Activated CD8-positive, alpha-beta memory T cell treated with anti-CD3 and anti-CD28 coated beads, Interleukin-2, amount 50 U/mL, for 1 hour (primary cell): ENCODE measurements around the gene PCLAF.
"Not testable (repeated sequence)": the region's sequence is repeated elsewhere in the genome, so short reads cannot be mapped to it uniquely, and the experiment has no call there.

Experiments used
- DNase-seq: peaks from one replicate; pipeline ENCODE4 v3.0.0-alpha.2; 2020; ENCODE audit errors: extremely low read depth

Gene PCLAF

DNA sequence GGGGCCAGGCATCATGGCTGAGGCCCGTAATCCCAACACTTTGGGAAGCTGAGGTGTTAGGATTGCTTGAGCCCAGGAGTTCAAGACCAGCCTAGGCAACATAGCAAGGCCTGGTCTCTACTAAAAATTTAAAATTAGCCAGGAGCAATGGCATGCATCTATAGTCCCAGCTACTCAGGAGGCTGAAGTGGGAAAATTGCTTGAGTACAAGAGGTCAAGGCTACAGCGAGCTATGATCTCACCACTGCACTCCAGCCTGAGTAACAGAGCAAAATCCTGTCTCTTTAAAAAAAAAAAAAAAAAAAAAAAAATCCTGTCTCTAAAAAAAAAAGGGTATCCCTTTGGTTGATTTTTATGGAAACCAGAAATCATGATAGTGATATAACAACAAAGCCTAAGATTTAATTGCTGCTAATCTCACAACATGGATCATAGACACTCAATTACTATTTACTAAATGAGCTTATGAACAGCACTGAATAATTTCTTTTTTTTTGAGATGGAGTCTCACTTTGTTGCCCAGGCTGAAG lies 12.1 kb downstream of the PCLAF start:
- no peak for DNase-seq

DNA sequence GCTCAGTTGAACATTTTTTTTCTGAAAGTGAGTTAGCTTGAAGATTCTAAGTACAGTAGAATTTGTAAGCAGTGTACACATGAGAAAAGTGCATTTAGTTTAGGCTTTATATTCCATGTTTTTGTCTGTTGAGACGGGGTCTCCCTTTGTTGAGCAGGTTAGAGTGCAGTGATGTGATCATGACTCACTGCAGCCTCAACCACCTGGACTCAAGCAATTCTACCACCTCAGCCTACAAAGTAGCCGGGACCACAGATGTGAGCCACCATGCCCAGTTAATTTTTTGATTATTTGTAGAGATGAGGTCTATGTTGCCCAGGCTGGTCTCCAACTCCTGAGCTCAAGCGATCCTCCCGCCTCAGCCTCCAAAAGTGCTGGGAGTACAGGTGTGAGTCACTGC lies 20.0 kb downstream of the PCLAF start:
- DNase-seq = no peak

DNA sequence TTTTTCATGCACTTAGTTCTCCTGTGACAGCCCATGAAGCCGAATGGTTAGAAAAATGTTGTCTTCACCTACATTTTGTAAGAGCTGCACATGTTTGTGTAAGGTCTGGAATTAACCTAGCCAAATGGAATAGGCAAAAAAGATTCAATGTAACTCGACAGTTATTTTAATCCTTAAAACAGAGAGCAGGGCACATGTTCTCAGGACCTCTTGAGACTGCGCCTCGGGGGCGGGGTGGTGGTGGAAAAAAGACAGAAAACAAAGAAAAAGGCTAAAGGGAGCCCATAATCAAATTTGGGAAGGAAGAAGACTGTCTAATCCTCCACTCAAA lies 24.6 kb downstream of the PCLAF start:
- DNase-seq = no peak

DNA sequence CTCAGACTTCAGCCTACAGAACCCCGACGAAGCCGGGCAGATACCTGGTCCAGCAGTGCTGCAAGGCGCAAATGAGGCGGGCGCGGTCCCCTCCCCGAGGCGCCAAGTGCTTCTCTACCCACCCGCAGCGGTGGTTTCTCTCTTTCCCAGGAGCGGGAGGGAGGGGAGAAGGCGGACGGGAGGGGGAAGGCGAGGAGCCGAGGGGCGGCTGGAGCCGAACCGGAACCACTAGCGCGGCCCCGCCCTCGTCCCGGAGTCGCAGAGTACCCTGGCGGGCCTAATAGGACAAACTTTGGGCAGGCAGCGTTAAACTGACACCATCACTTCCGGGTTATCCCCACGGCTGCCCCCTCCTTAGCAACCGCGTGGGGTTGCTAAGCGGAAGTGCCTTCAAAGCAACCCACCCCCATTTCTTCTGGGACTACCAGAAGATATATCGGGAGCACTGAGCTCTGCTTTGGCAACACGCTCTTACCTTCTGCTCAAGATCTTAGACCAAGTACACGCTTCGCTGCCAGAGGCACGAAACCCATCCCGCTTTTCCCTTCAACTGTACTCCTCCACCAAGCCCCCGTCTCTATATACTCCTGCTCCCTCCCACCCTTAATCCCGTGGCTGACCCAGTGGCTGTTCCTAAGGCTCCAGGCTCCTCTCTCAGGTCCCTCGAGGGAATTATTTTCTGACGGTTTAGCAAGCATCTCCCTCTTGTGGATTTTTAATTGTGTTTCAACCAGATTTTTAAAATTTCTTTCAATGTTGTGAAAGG lies 25.1 kb downstream of the PCLAF start, which contains the start of gene CSNK1G1:
Gene CSNK1G1 (minus strand): TSS at position 230 of the 766 bp plus-strand sequence. CDS start 55,674 bp downstream, outside the sequence.
- peak; percentile 84 for DNase-seq

DNA sequence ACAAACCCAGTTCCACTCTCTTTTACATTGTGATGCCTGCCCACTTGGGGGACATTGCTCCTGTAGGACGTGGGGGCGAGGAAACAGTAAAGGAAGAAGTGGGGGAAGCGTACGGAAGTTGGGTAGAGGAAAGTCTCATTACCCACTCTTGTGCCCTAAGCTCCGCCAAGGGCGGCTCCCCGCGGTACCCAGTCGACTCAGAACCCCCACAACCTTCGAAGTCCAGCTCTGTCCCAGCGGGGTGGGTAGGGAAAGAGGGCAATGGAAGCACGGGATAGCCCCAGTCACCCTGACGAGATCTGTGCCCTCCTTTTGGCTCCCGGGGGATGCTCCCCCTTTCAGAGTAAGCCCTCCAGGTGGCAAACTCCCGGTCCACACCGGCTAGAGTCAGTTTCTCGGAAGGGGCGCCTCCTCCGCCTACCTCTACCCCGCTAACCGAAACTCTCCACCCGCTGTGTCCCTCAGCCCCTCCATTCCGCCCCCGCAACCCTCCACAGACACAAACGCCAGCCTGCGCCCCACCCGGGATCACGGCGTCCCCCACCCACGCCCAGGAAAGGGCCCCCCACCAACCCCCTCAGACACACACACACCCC lies 25.8 kb downstream of the PCLAF start:
- no peak for DNase-seq

DNA sequence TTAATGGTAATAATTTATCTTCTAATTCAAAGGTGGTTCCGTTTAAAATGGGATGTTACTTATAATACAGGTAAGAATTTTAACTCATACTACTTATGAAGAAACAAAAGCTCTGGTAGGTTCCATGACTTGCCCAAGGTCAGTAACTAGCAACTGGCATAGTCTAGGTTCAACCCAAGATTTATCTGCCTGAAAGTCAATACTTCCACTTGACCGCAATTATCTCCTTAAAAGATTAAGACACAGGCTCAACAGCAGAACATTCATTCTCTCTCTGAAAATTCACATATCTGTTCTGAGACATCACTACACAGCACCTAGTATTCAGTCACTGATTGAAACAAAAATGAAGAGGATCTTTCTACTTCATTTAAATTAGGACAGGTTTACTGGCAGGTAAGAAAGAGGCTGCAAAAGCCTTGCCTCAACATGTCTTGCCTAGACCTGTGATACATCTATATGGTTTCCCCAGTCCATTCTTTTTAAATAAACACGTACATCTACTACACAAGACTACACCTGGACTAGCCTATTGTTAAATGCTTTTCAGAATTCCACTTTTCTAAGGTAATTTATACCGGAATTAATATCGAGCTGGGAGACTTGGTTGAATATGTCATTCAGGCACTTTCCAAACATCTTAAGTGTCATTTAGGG lies 26.4 kb downstream of the PCLAF start:
- DNase-seq = no peak

DNA sequence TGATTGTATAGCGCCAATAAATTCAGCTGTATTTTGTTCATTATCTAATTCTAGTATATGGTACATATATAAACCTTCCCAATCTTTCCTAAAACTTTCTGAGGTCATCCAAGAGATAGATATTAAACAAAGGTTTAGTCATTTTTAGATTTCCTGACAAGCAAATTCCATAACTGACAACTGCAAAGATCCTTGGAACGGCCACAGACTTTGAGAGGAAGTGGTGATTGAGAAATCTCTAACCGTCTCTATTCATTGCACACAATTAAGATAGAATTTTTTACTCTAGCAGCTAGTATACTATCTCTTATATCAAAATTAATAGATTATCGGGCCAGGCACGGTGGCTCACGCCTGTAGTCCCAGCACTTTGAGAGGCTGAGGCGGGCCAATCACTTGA lies 30.0 kb downstream of the PCLAF start:
- DNase-seq = no peak

DNA sequence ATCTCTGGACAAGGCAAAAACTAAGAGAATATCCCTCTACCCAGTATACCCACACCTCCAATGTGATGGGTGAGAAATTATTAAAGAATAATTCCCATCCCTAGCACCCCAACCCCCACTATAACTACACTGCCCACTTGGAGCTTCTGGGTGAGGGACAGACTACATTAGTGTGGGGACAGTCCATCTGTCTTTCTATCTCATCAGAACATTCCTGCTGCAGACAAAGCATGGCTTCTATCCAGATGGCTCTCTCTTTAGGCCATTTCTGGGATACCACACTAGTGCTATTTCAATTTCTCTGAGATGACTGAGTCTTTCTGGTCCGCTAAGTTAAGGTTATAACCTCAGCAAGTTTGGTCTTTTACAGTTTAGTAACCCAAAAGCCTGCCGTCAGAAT lies 31.9 kb downstream of the PCLAF start:
- no peak for DNase-seq

DNA sequence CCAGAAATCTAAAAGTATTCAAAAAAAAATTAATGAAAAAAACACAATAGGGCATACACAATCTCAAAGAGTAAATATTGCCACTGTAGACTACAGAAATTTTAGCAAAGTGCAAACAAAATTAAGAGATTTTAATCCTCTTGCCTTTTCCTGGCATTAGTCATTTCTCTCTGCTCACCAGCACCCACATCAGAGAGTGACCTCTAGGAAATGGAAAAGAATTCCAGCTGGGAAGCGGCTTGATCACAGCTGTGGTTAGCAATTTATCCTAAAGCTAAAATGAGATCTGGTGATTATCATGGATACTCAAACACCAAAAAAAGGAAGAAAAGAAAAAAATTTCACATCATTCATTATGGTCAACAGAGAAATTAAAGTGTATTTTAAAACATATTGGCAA lies 32.8 kb downstream of the PCLAF start:
- DNase-seq = no peak

DNA sequence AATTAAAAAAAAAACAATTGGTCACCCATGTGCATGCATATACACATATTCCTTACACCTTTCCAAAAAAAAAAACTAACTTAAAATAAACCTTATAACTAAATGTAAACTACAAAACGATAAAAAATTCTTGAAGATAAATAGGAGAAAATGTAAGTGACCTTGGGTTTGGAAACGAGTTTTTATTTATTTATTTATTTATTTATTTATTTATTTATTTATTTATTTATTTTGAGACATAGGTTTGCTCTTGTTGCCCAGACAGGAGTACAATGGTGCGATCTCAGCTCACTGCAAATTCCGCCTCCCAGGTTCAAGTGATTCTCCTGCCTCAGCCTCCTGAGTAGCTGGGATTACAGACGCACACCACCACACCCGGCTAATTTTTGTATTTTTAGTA lies 35.0 kb downstream of the PCLAF start:
- not testable (repeated sequence) for DNase-seq

DNA sequence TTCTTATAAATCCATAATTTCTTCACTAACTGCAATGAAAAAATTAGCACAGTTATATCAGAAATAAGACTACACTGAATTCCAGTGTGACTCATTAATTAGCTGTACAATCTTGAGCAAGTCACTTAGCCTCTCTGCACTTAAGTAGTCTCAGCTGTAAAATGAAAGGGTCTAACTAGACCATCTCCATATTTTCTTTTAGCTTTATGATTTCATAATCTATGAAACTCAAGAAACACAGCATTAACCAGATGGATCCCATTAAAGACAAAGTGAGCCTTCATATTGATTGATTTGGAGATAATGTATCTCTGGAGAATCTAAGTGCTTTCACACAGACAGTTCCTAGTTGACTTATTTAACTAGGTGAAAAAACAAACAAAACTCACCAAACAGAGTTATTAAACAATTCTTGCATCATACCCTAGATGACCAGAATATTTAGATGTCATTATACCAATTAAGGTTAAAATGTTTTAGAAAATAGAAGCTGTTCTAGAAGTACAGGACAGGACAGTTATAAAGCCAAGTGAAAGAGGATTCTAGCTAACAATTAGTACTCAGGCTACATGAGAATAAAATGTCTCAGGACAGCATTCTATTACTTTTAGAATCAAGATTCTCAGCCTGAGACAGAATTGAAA lies 36.5 kb downstream of the PCLAF start:
- no peak for DNase-seq

DNA sequence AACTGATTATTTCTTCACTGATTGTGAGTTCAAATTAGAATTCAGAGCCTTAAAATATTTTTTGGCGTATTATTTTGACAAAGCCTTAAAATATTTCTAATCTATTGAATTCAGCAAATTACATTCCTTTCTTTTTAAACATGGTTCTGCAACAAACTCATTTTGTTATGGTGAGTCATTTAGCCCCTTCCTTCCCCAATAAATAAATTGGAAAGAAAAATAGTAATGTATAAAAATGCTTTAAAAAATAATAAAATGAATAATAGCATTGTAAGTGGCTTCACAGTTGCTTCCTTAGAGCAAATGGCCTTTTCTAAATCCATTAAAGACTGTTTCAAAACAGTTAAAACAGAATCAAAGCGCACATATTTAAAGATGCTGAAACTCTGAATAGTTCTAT lies 37.4 kb downstream of the PCLAF start:
- no peak for DNase-seq

DNA sequence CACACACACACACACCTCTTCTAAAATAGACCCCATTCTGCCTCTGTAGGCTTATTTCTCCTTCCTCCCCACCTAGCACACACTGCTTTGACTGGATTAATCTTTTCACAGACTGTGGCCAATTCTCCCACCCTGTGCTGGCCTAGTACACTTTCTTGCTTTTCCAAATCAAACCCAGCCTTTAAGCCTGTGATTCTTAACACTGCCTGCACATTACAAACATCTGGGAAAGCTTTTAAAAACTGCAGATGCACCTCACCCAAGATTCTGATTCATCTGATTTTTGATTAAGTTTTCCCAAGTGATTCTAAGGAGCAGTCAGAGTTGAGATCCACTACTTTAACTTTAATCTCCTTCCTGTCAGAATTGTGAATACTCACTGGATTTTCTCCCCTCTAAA lies 38.0 kb downstream of the PCLAF start:
- no peak for DNase-seq

DNA sequence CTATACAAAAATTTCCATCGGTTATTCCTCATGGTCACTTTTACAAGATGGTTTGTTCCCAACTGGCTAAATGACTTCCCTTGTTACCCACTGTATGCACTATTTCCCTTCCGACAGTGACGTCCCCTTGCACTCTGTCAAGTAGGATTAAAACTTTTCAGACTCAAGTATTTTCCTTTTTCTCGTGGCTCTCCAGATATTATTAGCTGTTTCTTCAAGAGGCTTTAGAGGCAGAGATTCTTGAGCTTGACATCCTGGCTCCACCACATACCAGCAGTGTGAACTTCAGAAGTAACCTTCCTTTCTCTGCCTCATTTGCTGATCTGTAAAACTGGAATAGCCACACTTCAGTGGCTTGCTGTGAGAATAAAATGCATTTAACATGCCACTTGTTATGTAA lies 39.3 kb downstream of the PCLAF start:
- no peak for DNase-seq

DNA sequence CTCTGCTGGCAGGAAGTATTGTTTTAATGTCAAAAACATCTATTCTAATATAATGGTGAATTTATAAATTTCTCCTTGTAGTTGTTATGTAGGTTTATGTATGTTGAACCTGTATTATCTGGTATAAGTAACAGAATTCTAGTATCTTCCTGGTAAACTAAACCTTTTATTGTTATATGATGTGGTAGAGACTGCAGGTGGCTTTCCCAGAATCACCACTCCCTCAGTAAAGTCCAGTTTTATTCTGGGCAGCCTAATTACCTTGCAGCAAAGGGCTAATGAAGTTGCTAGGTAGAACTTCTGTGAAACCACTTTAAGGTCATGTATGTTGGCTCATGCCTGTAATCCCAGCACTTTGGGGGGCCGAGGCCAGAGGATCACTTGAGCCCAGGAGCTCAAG lies 40.9 kb downstream of the PCLAF start:
- DNase-seq = no peak

DNA sequence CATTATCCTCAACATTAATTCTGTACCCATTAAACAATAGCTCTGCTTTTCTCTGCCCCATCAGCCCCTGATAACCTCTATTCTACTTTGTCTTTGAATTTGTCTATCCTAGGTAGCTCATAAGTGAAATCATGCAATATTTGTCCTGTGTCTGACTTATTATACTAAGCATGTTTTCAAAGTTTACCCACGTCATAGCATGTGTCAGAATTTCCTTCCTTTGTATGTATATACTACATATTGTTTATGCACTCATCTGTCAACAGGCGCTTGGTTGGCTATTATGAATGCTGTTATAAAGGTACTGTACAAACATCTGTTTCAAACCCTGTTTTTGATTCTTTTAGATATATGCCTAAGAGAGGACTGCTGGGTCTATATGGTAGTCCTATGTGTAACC lies 43.5 kb downstream of the PCLAF start:
- DNase-seq = no peak

DNA sequence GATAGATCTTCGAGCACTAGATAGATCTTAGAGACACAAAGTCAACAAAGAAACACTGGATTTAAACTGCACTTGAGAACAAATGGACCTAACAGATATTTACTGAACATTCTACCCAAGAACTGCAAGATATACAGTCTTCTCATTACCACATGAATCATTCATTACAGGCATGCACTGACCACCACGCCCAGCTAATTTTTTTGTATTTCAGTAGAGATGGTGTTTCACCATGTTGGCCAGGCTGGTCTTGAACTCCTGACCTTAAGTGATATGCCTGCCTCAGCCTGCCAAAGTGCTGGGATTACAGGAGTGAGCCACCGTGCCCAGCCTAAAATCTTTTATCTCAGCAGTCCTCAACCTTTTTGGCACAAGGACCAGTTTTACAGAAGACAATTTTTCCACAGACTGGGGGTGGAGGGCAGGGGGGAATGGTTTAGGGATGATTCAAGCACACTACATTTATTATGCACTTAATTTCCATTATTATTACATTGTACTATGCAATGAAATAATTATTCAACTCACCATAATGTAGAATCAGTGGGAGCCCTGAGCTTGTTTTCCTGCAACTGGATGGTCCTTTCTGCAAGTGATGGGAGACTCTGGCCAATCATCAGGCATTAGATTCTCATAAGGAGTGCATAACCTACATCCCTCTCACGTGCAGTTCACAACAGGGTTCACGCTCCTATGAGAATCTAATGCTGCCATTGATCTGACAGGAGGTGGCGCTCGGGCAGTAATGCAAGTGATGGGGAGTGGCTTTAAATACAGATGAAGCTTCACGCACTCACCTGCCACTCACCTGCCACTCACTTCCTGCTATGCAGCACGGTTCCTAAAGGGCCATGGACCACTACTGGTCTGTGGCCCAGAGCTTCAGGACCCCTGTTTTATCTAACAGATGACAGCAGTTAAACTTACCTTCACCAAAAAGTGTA lies 47.0 kb downstream of the PCLAF start:
- no peak for DNase-seq

DNA sequence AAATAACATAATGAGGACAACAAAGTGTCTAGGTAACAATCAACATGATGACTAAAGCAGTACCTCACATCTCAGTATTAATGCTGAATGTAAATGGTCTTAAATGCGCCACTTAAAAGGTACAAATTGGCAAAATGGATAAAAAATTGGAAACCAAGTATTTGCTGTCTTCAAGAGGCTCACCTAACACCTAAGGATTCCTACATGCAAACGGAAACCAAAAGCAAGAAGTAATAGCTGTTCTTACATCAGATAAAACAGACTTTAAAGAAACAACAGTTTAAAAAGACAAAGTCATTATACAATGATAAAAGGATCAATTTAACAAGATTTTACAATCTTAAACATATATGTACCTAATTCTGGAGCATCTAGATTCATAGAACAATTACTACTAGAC lies 47.7 kb downstream of the PCLAF start:
- DNase-seq = no peak

DNA sequence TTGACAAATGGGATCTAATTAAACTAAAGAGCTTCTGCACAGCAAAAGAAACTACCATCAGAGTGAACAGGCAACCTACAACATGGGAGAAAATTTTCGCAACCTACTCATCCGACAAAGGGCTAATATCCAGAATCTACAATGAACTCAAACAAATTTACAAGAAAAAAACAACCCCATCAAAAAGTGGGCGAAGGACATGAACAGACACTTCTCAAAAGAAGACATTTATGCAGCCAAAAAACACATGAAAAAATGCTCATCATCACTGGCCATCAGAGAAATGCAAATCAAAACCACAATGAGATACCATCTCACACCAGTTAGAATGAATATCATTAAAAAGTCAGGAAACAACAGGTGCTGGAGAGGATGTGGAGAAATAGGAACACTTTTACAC lies 49.6 kb downstream of the PCLAF start:
- DNase-seq = not testable (repeated sequence)

DNA sequence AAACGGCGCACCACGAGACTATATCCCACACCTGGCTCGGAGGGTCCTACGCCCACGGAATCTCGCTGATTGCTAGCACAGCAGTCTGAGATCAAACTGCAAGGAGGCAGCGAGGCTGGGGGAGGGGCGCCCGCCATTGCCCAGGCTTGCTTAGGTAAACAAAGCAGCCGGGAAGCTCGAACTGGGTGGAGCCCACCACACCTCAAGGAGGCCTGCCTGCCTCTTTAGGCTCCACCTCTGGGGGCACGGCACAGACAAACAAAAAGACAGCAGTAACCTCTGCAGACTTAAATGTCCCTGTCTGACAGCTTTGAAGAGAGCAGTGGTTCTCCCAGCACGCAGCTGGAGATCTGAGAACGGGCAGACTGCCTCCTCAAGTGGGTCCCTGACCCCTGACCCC lies 54.3 kb downstream of the PCLAF start:
- DNase-seq = not testable (repeated sequence)

DNA sequence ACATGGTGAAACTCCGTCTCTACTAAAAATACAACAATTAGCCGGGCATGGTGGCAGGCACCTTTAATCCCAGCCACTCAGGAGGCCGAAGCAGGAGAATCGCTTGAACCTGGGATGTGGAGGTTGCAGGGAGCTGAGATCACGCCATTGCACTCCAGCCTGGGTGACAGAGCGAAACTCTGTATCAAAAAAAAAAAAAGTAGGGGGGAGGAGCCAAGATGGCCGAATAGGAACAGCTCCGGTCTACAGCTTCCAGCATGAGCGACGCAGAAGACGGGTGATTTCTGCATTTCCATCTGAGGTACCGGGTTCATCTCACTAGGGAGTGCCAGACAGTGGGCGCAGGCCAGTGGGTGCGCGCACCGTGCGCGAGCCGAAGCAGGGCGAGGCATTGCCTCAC lies 54.8 kb downstream of the PCLAF start:
- DNase-seq = not testable (repeated sequence)
